Endothelial cell of umbilical vein (primary cell): ENCODE measurements around the gene ARHGEF28.

Experiments used
- EZH2 ChIP-seq: IDR thresholded peaks from 2 replicates; pipeline ENCODE4 v1.6.1; 2012; ENCODE audit warnings: borderline replicate concordance, low read depth, mild to moderate bottlenecking, moderate library complexity, low read length, inconsistent platforms; ENCODE audit not compliant: severe bottlenecking
- FOS ChIP-seq: IDR thresholded peaks from 2 replicates; pipeline ENCODE4 v1.6.1; 2011; ENCODE audit warnings: mild to moderate bottlenecking, low read length, moderate library complexity, borderline replicate concordance; ENCODE audit not compliant: insufficient read depth
- JUN ChIP-seq: IDR thresholded peaks from 2 replicates; pipeline ENCODE4 v1.6.1; 2011; ENCODE audit warnings: borderline replicate concordance, low read depth; ENCODE audit not compliant: insufficient read length, insufficient read depth
- MYC ChIP-seq: IDR thresholded peaks from one replicate; pipeline ENCODE4 v1.6.1; 2011; ENCODE audit warnings: mild to moderate bottlenecking, low read depth, low read length
- POLR2A ChIP-seq: IDR thresholded peaks from 2 replicates; pipeline ENCODE4 v1.6.1; 2012; ENCODE audit warnings: low read depth, mild to moderate bottlenecking, control low read depth, low read length
- TF ChIP-seq, protein P1 (sequence below), 2 donors: IDR thresholded peaks; 1 replicate in 1 of 2; 2 replicates in 1 of 2; pipeline ENCODE4 v1.5.1; 2011; ENCODE audit warnings: low read length in 2 of 2, mild to moderate bottlenecking in 2 of 2, moderate library complexity in 2 of 2, control low read depth in 1 of 2, inconsistent platforms in 1 of 2, low read depth in 1 of 2; ENCODE audit not compliant: insufficient read depth in 1 of 2; ENCODE audit errors: extremely low read depth in 1 of 2
- TF ChIP-seq, protein P2 (sequence below): IDR thresholded peaks from 2 replicates; pipeline ENCODE4 v1.6.1; 2011; ENCODE audit not compliant: insufficient read depth, insufficient read length

DNA sequence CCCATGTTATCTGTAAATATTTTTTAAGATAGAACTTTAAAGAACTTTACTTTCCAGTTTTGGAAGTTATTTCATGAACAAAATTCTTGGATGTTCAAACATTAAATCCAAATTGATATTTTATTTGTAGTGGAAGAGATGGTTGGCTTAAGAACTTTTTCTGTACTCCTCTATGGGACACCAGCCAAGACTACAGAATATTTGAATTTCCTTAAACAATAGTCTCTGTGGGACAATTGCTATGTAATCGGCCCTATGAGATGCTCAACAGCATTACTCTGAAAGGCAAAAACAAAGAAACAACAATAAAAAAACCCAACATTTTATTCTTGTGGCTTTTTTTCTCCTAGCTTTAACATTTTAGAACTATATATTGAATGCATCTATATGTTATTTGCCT lies 289.3 kb downstream of the ARHGEF28 start:
- TF ChIP-seq, protein P1, sequence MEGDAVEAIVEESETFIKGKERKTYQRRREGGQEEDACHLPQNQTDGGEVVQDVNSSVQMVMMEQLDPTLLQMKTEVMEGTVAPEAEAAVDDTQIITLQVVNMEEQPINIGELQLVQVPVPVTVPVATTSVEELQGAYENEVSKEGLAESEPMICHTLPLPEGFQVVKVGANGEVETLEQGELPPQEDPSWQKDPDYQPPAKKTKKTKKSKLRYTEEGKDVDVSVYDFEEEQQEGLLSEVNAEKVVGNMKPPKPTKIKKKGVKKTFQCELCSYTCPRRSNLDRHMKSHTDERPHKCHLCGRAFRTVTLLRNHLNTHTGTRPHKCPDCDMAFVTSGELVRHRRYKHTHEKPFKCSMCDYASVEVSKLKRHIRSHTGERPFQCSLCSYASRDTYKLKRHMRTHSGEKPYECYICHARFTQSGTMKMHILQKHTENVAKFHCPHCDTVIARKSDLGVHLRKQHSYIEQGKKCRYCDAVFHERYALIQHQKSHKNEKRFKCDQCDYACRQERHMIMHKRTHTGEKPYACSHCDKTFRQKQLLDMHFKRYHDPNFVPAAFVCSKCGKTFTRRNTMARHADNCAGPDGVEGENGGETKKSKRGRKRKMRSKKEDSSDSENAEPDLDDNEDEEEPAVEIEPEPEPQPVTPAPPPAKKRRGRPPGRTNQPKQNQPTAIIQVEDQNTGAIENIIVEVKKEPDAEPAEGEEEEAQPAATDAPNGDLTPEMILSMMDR (IDR thresholded peaks at IDR 0.05; ENCODE audit: extremely low read depth in 1 of 2, insufficient read depth in 1 of 2, low read depth in 1 of 2, low read length in 2 of 2), result no peak
- TF ChIP-seq POLR2A (no peak), FOS (no peak), MYC (no peak), EZH2 (no peak), JUN (no peak)
- TF ChIP-seq, protein P2, sequence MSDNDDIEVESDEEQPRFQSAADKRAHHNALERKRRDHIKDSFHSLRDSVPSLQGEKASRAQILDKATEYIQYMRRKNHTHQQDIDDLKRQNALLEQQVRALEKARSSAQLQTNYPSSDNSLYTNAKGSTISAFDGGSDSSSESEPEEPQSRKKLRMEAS, result no peak
